Prostate gland (tissue), 2 donors: ENCODE results near the gene SCAF11. TPM values are rescaled to one million over a fixed set of nuclear protein-coding genes. Genes with fewer than 3 reads are reported as not detected.

ENCODE experiments used
- DNase-seq: peaks from one replicate; pipeline ENCODE4 v3.0.0-alpha.2; 2019; ENCODE audit warnings: low spot score
- H3K27ac ChIP-seq, 2 donors: fragments of 200-600 bp; sonication (generic); 2 replicates each; pipeline ENCODE4 v1.5.1; 2017 to 2019
- H3K27me3 ChIP-seq: fragments of 200-600 bp; sonication (generic); replicated peaks from 2 replicates; pipeline ENCODE4 v1.5.1; 2019; ENCODE audit not compliant: insufficient read depth
- H3K36me3 ChIP-seq, 2 donors: fragments of 200-600 bp; sonication (generic); 1 replicate in 1 of 2; 2 replicates in 1 of 2; pipeline versions ENCODE4 v1.5.1 to v1.8.1; 2017 to 2019
- H3K4me1 ChIP-seq: fragments of 200-600 bp; sonication (generic); replicated peaks from 2 replicates; pipeline ENCODE4 v1.5.1; 2019
- H3K4me3 ChIP-seq, 2 donors: fragments of 200-600 bp; sonication (generic); 2 replicates each; pipeline ENCODE4 v1.5.1; 2017 to 2019
- H3K9me3 ChIP-seq: fragments of 200-600 bp; sonication (generic); 2 replicates; pipeline ENCODE4 v1.5.1; 2017
- CTCF ChIP-seq, 4 experiments: fragments of 200-600 bp in 2 of 4; fragments of 450-650 bp in 2 of 4; sonication (generic) in 2 of 4; IDR thresholded peaks; 1 replicate in 3 of 4; 2 replicates in 1 of 4; pipeline ENCODE4 v1.5.1; 2016 to 2019; ENCODE audit warnings: antibody characterized with exemption in 4 of 4, mild to moderate bottlenecking in 2 of 4, moderate library complexity in 2 of 4
- POLR2A ChIP-seq: fragments of 450-650 bp; IDR thresholded peaks from one replicate; pipeline ENCODE4 v1.6.1; 2016; ENCODE audit warnings: antibody characterized with exemption, mild to moderate bottlenecking
- POLR2AphosphoS5 ChIP-seq: sonication (generic); formaldehyde crosslinking; IDR thresholded peaks from one replicate; pipeline ENCODE4 v1.6.1; 2017; ENCODE audit warnings: antibody characterized with exemption
- WGBS: methylation state at CpG from one replicate; pipeline ENCODE4 v1.1.5; 2018; 5-methylcytosine and 5-hydroxymethylcytosine counted together
- intact Hi-C: fragments of 100-400 bp; cut with DNase I; formaldehyde crosslinking; loops from one replicate; pipeline ENCODE4 v1.14.2; 2022
- total RNA-seq, 2 donors: library from RNA; depleted of rRNA; stranded (reverse); fragments of >200 nt; gene quantifications; one replicate each; pipeline ENCODE4 v1.1.0, GENCODE V29; 2016

The SCAF11 gene
- total RNA-seq, 2 donors from 2014 or later = 144 to 171 TPM

GRCh38 chr12:45890276-45890675, 100.1 kb downstream of the SCAF11 start:
- WGBS = 68% methylated on average over 2 of the region's 2 CpGs
- Histone ChIP-seq H3K36me3 (no peaks in the 10 kb centered on the region), H3K9me3 (no peaks in the 10 kb centered on the region)

GRCh38 chr12:45887544-45887943, 102.8 kb downstream of the SCAF11 start:
- intact Hi-C loops = no loop called here
- no peaks in the 10 kb centered on the region for H3K9me3 ChIP-seq
- TF ChIP-seq POLR2A = no peak
- TF ChIP-seq POLR2AphosphoS5 = no peak
- no peak for TF ChIP-seq CTCF (IDR thresholded peaks at IDR 0.05)
- WGBS = 100% methylated on average over 5 of the region's 5 CpGs
- no peaks in the 10 kb centered on the region for H3K36me3 ChIP-seq
- DNase-seq = no peak
- H3K4me3 ChIP-seq = no peak overlapping the region
- H3K27me3 ChIP-seq = no peaks in the 10 kb centered on the region
- H3K4me1 ChIP-seq = no peaks in the 10 kb centered on the region
- no peak overlapping the region for H3K27ac ChIP-seq

More at GRCh38 chr12:45890276-45890675, 100.1 kb downstream of the SCAF11 start:
- intact Hi-C loops = no loop called here
- no peak overlapping the region for H3K4me3 ChIP-seq
- TF ChIP-seq POLR2A = no peak
- peak in 3 of 4 experiments; percentile 9 to 35 (median 21) for TF ChIP-seq CTCF (IDR thresholded peaks at IDR 0.05)
- no peak for TF ChIP-seq POLR2AphosphoS5
- H3K27ac ChIP-seq = no peak overlapping the region
- H3K27me3 ChIP-seq = no peaks in the 10 kb centered on the region
- no peaks in the 10 kb centered on the region for H3K4me1 ChIP-seq
- DNase-seq = no peak

GRCh38 chr12:45886685-45887084, 103.7 kb downstream of the SCAF11 start:
- intact Hi-C loops = no loop called here
- 95% methylated on average over 1 of the region's 1 CpG for WGBS
- TF ChIP-seq CTCF (IDR thresholded peaks at IDR 0.05) = no peak
- no peak for TF ChIP-seq POLR2AphosphoS5
- no peak for TF ChIP-seq POLR2A
- H3K4me3 ChIP-seq = no peak overlapping the region
- no peaks in the 10 kb centered on the region for H3K4me1 ChIP-seq
- H3K27me3 ChIP-seq = no peaks in the 10 kb centered on the region
- H3K36me3 ChIP-seq = no peaks in the 10 kb centered on the region
- H3K27ac ChIP-seq = no peak overlapping the region
- H3K9me3 ChIP-seq = no peaks in the 10 kb centered on the region
- DNase-seq = no peak

- Histone ChIP-seq H3K36me3 (no peaks in the 10 kb centered on the region), H3K4me3 (no peak overlapping the region), H3K27me3 (no peaks in the 10 kb centered on the region), H3K9me3 (no peaks in the 10 kb centered on the region), H3K27ac (no peak overlapping the region), H3K4me1 (no peaks in the 10 kb centered on the region)
- intact Hi-C loops = no loop called here
- TF ChIP-seq CTCF (IDR thresholded peaks at IDR 0.05) (no peak), POLR2AphosphoS5 (no peak), POLR2A (no peak)
- no peak for DNase-seq
- 98% methylated on average over 1 of the region's 1 CpG for WGBS
These were observed 107.2 kb downstream of the SCAF11 start for GRCh38 chr12:45883187-45883586.

- intact Hi-C loops = no loop called here
- no peaks in the 10 kb centered on the region for H3K36me3 ChIP-seq
- TF ChIP-seq POLR2A (no peak), CTCF (IDR thresholded peaks at IDR 0.05) (no peak), POLR2AphosphoS5 (no peak)
- no peak overlapping the region for H3K27ac ChIP-seq
- WGBS = 88% methylated on average over 2 of the region's 2 CpGs
- H3K27me3 ChIP-seq = no peaks in the 10 kb centered on the region
- H3K4me3 ChIP-seq = no peak overlapping the region
- DNase-seq = no peak
- no peaks in the 10 kb centered on the region for H3K4me1 ChIP-seq
- H3K9me3 ChIP-seq = no peaks in the 10 kb centered on the region
These were observed 109.8 kb downstream of the SCAF11 start for GRCh38 chr12:45880533-45880932.
